A549 (cell line): ENCODE results near the gene TRIO. TPM values are rescaled to one million over a fixed set of nuclear protein-coding genes. Genes with fewer than 3 reads are reported as not detected.

ENCODE experiments used
- ATAC-seq, 2 experiments: fragments of 200-7000 bp in 1 of 2; fragments of >200 bp in 1 of 2; cut with Nextera tagmentation in 1 of 2; cut with Tn5 transposase in 1 of 2; 3 replicates each; pipeline versions ENCODE4 v1.8.0 to v1.9.1; 2018 to 2020; ENCODE audit warnings: mild to moderate bottlenecking in 1 of 2, moderate library complexity in 1 of 2
- CTCF ChIA-PET: fragments of 300-600 bp; sonication (Branson Sonifier 250); formaldehyde crosslinking; extraction: SDS; loops from one replicate; lab custom pipeline; 2021; ENCODE audit warnings: antibody characterized with exemption, inconsistent platforms; lab: Yijun Ruan, JAX
- POLR2A ChIA-PET: fragments of 350-600 bp; formaldehyde crosslinking; extraction: SDS; loops from one replicate; lab custom pipeline; 2021; ENCODE audit warnings: antibody characterized with exemption, inconsistent platforms; lab: Yijun Ruan, JAX
- DNase-seq, 2 experiments: peaks; one replicate each; pipeline versions ENCODE4 v3.0.0 to v3.0.0-alpha.2; 2011 to 2016; ENCODE audit warnings: low read depth in 1 of 2, low spot score in 1 of 2
- FAIRE-seq: peaks from 2 replicates; lab custom pipeline; 2011; peaks lifted over from hg19 to GRCh38; lab: Jason Lieb, UNC
- H3K27ac ChIP-seq, 2 experiments: fragments of >200 bp; sonication (Bioruptor Twin); formaldehyde crosslinking; 3 replicates each; pipeline ENCODE4 v1.5.1; 2016 to 2017
- H3K4me1 ChIP-seq: fragments of >200 bp; sonication (Bioruptor Twin); formaldehyde crosslinking; 3 replicates; pipeline ENCODE4 v1.6.1; 2016
- H3K4me2 ChIP-seq: fragments of >200 bp; sonication (Bioruptor Twin); formaldehyde crosslinking; 3 replicates; pipeline ENCODE4 v1.6.1; 2016
- H3K4me3 ChIP-seq: fragments of >200 bp; sonication (Bioruptor Twin); formaldehyde crosslinking; 3 replicates; pipeline ENCODE4 v1.5.1; 2016
- H3K9me3 ChIP-seq: fragments of >200 bp; sonication (Bioruptor Twin); formaldehyde crosslinking; 3 replicates; pipeline ENCODE4 v1.6.1; 2016
- ATOH8 ChIP-seq: fragments of 250-450 bp; sonication (Bioruptor Pico); IDR thresholded peaks from 2 replicates; pipeline ENCODE4 v1.5.0; 2020; ENCODE audit warnings: low read depth, mild to moderate bottlenecking, moderate library complexity
- BCL3 ChIP-seq: fragments of >200 bp; sonication (Bioruptor Twin); formaldehyde crosslinking; IDR thresholded peaks from 3 replicates; pipeline ENCODE4 v1.6.1; 2016
- CBX8 ChIP-seq: fragments of 200-600 bp; sonication (generic); IDR thresholded peaks from 2 replicates; pipeline ENCODE4 v1.6.1; 2016
- CEBPB ChIP-seq, 2 experiments: fragments of >200 bp in 1 of 2; sonication (Bioruptor Twin) in 1 of 2; formaldehyde crosslinking in 1 of 2; IDR thresholded peaks; 2 replicates each; pipeline ENCODE4 v1.6.1; 2012 to 2016
- CHD4 ChIP-seq: fragments of 200-600 bp; sonication (generic); IDR thresholded peaks from 2 replicates; pipeline ENCODE4 v1.6.1; 2016; ENCODE audit warnings: antibody characterized with exemption, mild to moderate bottlenecking, borderline replicate concordance
- CTCF ChIP-seq: fragments of >200 bp; sonication (Bioruptor Twin); formaldehyde crosslinking; IDR thresholded peaks from 3 replicates; pipeline ENCODE4 v1.5.1; 2016
- E2F6 ChIP-seq: IDR thresholded peaks from 2 replicates; pipeline ENCODE4 v1.6.1; 2012; ENCODE audit warnings: low read depth, borderline replicate concordance
- EHMT2 ChIP-seq: fragments of 200-600 bp; sonication (generic); IDR thresholded peaks from 2 replicates; pipeline ENCODE4 v1.6.1; 2016; ENCODE audit warnings: antibody characterized with exemption, low read depth, mild to moderate bottlenecking, moderate library complexity
- EP300 ChIP-seq, 2 experiments: fragments of >200 bp; sonication (Bioruptor Twin); formaldehyde crosslinking; IDR thresholded peaks; 2 replicates in 1 of 2; 3 replicates in 1 of 2; pipeline ENCODE4 v1.6.1; 2016 to 2017
- FOSB ChIP-seq: fragments of 250-450 bp; sonication (Bioruptor Pico); IDR thresholded peaks from 2 replicates; pipeline ENCODE4 v1.5.0; 2020; ENCODE audit warnings: mild to moderate bottlenecking, moderate library complexity
- HDAC2 ChIP-seq: fragments of 200-600 bp; sonication (generic); IDR thresholded peaks from 2 replicates; pipeline ENCODE4 v1.6.1; 2016
- HES2 ChIP-seq: fragments of >200 bp; sonication (Bioruptor Twin); formaldehyde crosslinking; IDR thresholded peaks from 2 replicates; pipeline ENCODE4 v1.6.1; 2016
- HOXA7 ChIP-seq: fragments of 250-450 bp; sonication (Bioruptor Pico); IDR thresholded peaks from 2 replicates; pipeline ENCODE4 v1.5.0; 2020; ENCODE audit warnings: mild to moderate bottlenecking, moderate library complexity
- HOXB13 ChIP-seq: fragments of 250-450 bp; sonication (Bioruptor Pico); IDR thresholded peaks from 2 replicates; pipeline ENCODE4 v1.5.0; 2020; ENCODE audit warnings: low read depth, mild to moderate bottlenecking, moderate library complexity
- HOXB5 ChIP-seq: fragments of 250-450 bp; sonication (Bioruptor Pico); IDR thresholded peaks from 2 replicates; pipeline ENCODE4 v1.5.0; 2020; ENCODE audit warnings: mild to moderate bottlenecking, moderate library complexity
- JUN ChIP-seq, 2 experiments: fragments of >200 bp; sonication (Bioruptor Twin); formaldehyde crosslinking; IDR thresholded peaks; 2 replicates in 1 of 2; 3 replicates in 1 of 2; pipeline ENCODE4 v1.6.1; 2016 to 2017
- JUNB ChIP-seq: fragments of >200 bp; sonication (Bioruptor Twin); formaldehyde crosslinking; IDR thresholded peaks from 2 replicates; pipeline ENCODE4 v1.6.1; 2016
- MAX ChIP-seq: IDR thresholded peaks from 2 replicates; pipeline ENCODE4 v1.6.1; 2012
- MYC ChIP-seq: IDR thresholded peaks from 2 replicates; pipeline ENCODE4 v1.6.1; 2012; ENCODE audit warnings: mild to moderate bottlenecking, inconsistent platforms, low read length, improper control_type of control experiment, borderline replicate concordance
- PBX3 ChIP-seq: IDR thresholded peaks from 2 replicates; pipeline ENCODE4 v1.6.1; 2012
- RAD21 ChIP-seq, 2 experiments: fragments of >200 bp in 1 of 2; sonication (Bioruptor Twin) in 1 of 2; formaldehyde crosslinking in 1 of 2; IDR thresholded peaks in 1 of 2; conservative IDR thresholded peaks in 1 of 2; 2 replicates in 1 of 2; 3 replicates in 1 of 2; pipeline ENCODE4 v1.6.1; 2012 to 2018; ENCODE audit warnings: inconsistent platforms in 1 of 2
- REST ChIP-seq: fragments of 200-600 bp; sonication (generic); IDR thresholded peaks from 2 replicates; pipeline ENCODE4 v1.6.1; 2016; ENCODE audit warnings: antibody characterized with exemption, mild to moderate bottlenecking, moderate library complexity
- SMC3 ChIP-seq: fragments of >200 bp; sonication (Bioruptor Twin); formaldehyde crosslinking; IDR thresholded peaks from 3 replicates; pipeline ENCODE4 v1.6.1; 2018; ENCODE audit warnings: inconsistent platforms
- USF2 ChIP-seq: fragments of 450-650 bp; IDR thresholded peaks from 2 replicates; pipeline ENCODE4 v1.6.1; 2014; ENCODE audit warnings: antibody characterized with exemption
- ZFP36 ChIP-seq: fragments of 450-650 bp; IDR thresholded peaks from 2 replicates; pipeline ENCODE4 v1.6.1; 2014; ENCODE audit warnings: borderline replicate concordance; ENCODE audit not compliant: partially characterized antibody
- WGBS: methylation state at CpG from one replicate; pipeline ENCODE4 v1.1.6; 2017; ENCODE audit errors: missing lambda C conversion rate; 5-methylcytosine and 5-hydroxymethylcytosine counted together
- polyA plus RNA-seq, 4 experiments: library from polyadenylated mRNA; depleted of rRNA in 3 of 4; stranded (reverse); fragments of >200 nt; fragmentation: RNase III in 1 of 4; extraction: RNeasy Plus Mini Kit Qiagen cat#74134 plus additional on column Dnase treatment in 1 of 4; gene quantifications; 2 replicates in 3 of 4; 3 replicates in 1 of 4; pipeline ENCODE4 v1.2.3, GENCODE V29; 2011 to 2017

Gene TRIO
- polyA plus RNA-seq, 2 of the 4 experiments (the other 2 are of a cell fraction): 47.5 to 79.0 TPM

- TF ChIP-seq REST (no peak), CBX8 (no peak)
Measured at GRCh38 chr5:14204011-14204670, 61.0 kb downstream of the TRIO start (continued).

- ChIA-PET POLR2A (interaction anchor here (0.6 kb wide), 1 partner anchor 65 kb away, joined by 3 read pairs; no protein-coding TSS in a partner anchor), CTCF (interaction anchor here (0.6 to 3.3 kb wide), 11 partner anchors 11 to 96 kb away, joined by 3 to 28 read pairs (median 3); partner anchors contain the start of gene TRIO)
- peak overlapping the region; percentile 23; the same call in 2 of the 3 replicates for H3K4me3 ChIP-seq
- peak overlapping the region; percentile 87 to 92 for H3K27ac ChIP-seq
- H3K9me3 ChIP-seq: no peaks in the 10 kb centered on the region
- DNase-seq (peak; percentile 49 to 90), FAIRE-seq (peak; percentile 13), ATAC-seq (peak; percentile 78 to 81)
- WGBS: 2% methylated on average over 9 of the region's 9 CpGs
- peaks cover 91% of the 10 kb centered on the region for H3K4me1 ChIP-seq
- H3K4me2 ChIP-seq: peak overlapping the region; percentile 87
- peak; percentile 93 for TF ChIP-seq MAX
- no peak for TF ChIP-seq CTCF
- TF ChIP-seq HES2: 0 out of 2 replicates have a peak, but pooled peaks have one; percentile 15
- TF ChIP-seq ZFP36: no peak
- peak; percentile 74 for TF ChIP-seq MYC
- TF ChIP-seq PBX3: peak; percentile 36; the same call in 1 of the 2 replicates
- peak in 1 of 2 experiments; percentile 50; a peak in 1 of 5 replicates for TF ChIP-seq JUN (IDR thresholded peaks at IDR 0.05)
- peak; percentile 85 to 95; a peak in 3 of 4 replicates for TF ChIP-seq CEBPB (IDR thresholded peaks at IDR 0.05)
- TF ChIP-seq RAD21 (conservative IDR thresholded peaks at IDR 0.05 in 1 of 2, IDR thresholded peaks at IDR 0.05 in 1 of 2): peak; percentile 25 to 42
- no peak for TF ChIP-seq CHD4
- no peak for TF ChIP-seq EHMT2
- TF ChIP-seq ATOH8 (CRISPR knock-in tag): peak; percentile 59; the same call in 1 of the 2 replicates
- no peak for TF ChIP-seq BCL3
- no peak for TF ChIP-seq HDAC2
- no peak for TF ChIP-seq HOXB13
- TF ChIP-seq SMC3: peak; percentile 34; the same call in 1 of the 3 replicates
- TF ChIP-seq JUNB: 0 out of 2 replicates have a peak, but pooled peaks have one; percentile 16
- 0 out of 2 replicates have a peak, but pooled peaks have one; percentile 46 for TF ChIP-seq FOSB
- TF ChIP-seq HOXB5 (CRISPR knock-in tag): peak; percentile 40; the same call in 1 of the 2 replicates
- peak; percentile 16 to 60; a peak in 2 of 5 replicates for TF ChIP-seq EP300 (IDR thresholded peaks at IDR 0.05)
- TF ChIP-seq USF2: no peak; the same call in 1 of the 2 replicates
- TF ChIP-seq E2F6: peak; percentile 64; the same call in 1 of the 2 replicates
- 0 out of 2 replicates have a peak, but pooled peaks have one; percentile 35 for TF ChIP-seq HOXA7
Measured at GRCh38 chr5:14204785-14205321, 61.7 kb downstream of the TRIO start.
